IMR-90 (cell line): Measurements from ENCODE around the gene CD9. TPM values are rescaled to one million over a fixed set of nuclear protein-coding genes. Genes with fewer than 3 reads are reported as not detected.

Source experiments
- ATAC-seq: fragments of 200-7000 bp; cut with Tn5 transposase; 2 replicates; pipeline ENCODE4 v1.9.1; 2020; ENCODE audit warnings: low read depth, mild to moderate bottlenecking, moderate library complexity
- BruUV-seq: library from RNA; stranded (reverse); fragments of 400-500 nt; replicated peaks from 2 replicates; lab custom pipeline; 2021; lab: Mats Ljungman, UMichigan
- CTCF ChIA-PET: fragments of 300-600 bp; formaldehyde crosslinking; extraction: SDS; loops from one replicate; lab custom pipeline; 2021; ENCODE audit warnings: antibody characterized with exemption; lab: Yijun Ruan, JAX
- POLR2A ChIA-PET: fragments of 300-600 bp; sonication (Branson Sonifier 250); formaldehyde crosslinking; loops from one replicate; lab custom pipeline; 2022; ENCODE audit warnings: antibody characterized with exemption; ENCODE audit not compliant: unreplicated experiment; lab: Charles Lee
- DNase-seq: peaks from one replicate; pipeline ENCODE4 v3.0.0; 2013
- H2AFZ ChIP-seq: replicated peaks from 2 replicates; pipeline ENCODE3; 2013; ENCODE audit warnings: low read length, mild to moderate bottlenecking; ENCODE audit not compliant: poor library complexity
- H2AK5ac ChIP-seq: 2 replicates; pipeline ENCODE4 v1.6.1; 2013; ENCODE audit warnings: low read depth, low read length, inconsistent platforms
- H2AK9ac ChIP-seq: replicated peaks from 2 replicates; pipeline ENCODE3; 2013; ENCODE audit warnings: mild to moderate bottlenecking, low read depth, low read length, moderate library complexity; ENCODE audit not compliant: poor library complexity
- H2BK120ac ChIP-seq: 2 replicates; pipeline ENCODE4 v1.6.1; 2013; ENCODE audit warnings: low read depth, low read length, inconsistent platforms
- H2BK15ac ChIP-seq: 3 replicates; pipeline ENCODE4 v1.6.1; 2013; ENCODE audit warnings: low read depth, low read length, inconsistent platforms
- H2BK20ac ChIP-seq: 2 replicates; pipeline ENCODE4 v1.6.1; 2013; ENCODE audit warnings: low read depth, mild to moderate bottlenecking, inconsistent platforms, low read length, moderate library complexity
- H2BK5ac ChIP-seq: 2 replicates; pipeline ENCODE4 v1.6.1; 2013; ENCODE audit warnings: mild to moderate bottlenecking, low read depth, low read length, inconsistent platforms; ENCODE audit not compliant: poor library complexity, severe bottlenecking
- H3K14ac ChIP-seq: replicated peaks from 2 replicates; pipeline ENCODE4 v1.6.1; 2013; ENCODE audit warnings: low read depth, low read length, inconsistent platforms
- H3K18ac ChIP-seq: 2 replicates; pipeline ENCODE4 v1.6.1; 2013; ENCODE audit warnings: low read depth, low read length, control low read depth
- H3K23ac ChIP-seq: 2 replicates; pipeline ENCODE4 v1.6.1; 2013; ENCODE audit warnings: low read depth, low read length, inconsistent platforms
- H3K27ac ChIP-seq: 2 replicates; pipeline ENCODE4 v1.5.1; 2013; ENCODE audit warnings: mild to moderate bottlenecking, control low read depth, low read length; ENCODE audit not compliant: insufficient read depth
- H3K27me3 ChIP-seq: 2 replicates; pipeline ENCODE4 v1.6.1; 2013; ENCODE audit warnings: low read length; ENCODE audit not compliant: control insufficient read depth, insufficient read depth
- H3K36me3 ChIP-seq: 2 replicates; pipeline ENCODE4 v1.6.1; 2013; ENCODE audit warnings: low read length, mixed read lengths; ENCODE audit not compliant: control insufficient read depth, insufficient read depth
- H3K4ac ChIP-seq: 2 replicates; pipeline ENCODE4 v1.6.1; 2013; ENCODE audit warnings: low read depth, low read length, inconsistent platforms
- H3K4me1 ChIP-seq: 2 replicates; pipeline ENCODE4 v1.6.1; 2013; ENCODE audit warnings: low read length, mixed read lengths; ENCODE audit not compliant: control insufficient read depth, insufficient read depth
- H3K4me2 ChIP-seq: 2 replicates; pipeline ENCODE4 v1.6.1; 2013; ENCODE audit warnings: low read depth, mild to moderate bottlenecking, control low read depth, low read length, moderate library complexity
- H3K4me3 ChIP-seq: 2 replicates; pipeline ENCODE4 v1.5.1; 2013; ENCODE audit warnings: low read depth, mild to moderate bottlenecking, control low read depth, low read length, moderate library complexity; ENCODE audit not compliant: insufficient read depth
- H3K56ac ChIP-seq: 2 replicates; pipeline ENCODE4 v1.6.1; 2013; ENCODE audit warnings: low read length, inconsistent platforms; ENCODE audit not compliant: insufficient read depth; ENCODE audit errors: extremely low read depth
- H3K79me1 ChIP-seq, 2 experiments: 2 replicates each; pipeline ENCODE4 v1.6.1; 2013; ENCODE audit warnings: low read length in 2 of 2, inconsistent platforms in 1 of 2, low read depth in 1 of 2
- H3K9ac ChIP-seq: 2 replicates; pipeline ENCODE4 v1.6.1; 2013; ENCODE audit warnings: low read depth, low read length, control low read depth
- H3K9me1 ChIP-seq: 2 replicates; pipeline ENCODE4 v1.6.1; 2013; ENCODE audit warnings: low read length, inconsistent platforms; ENCODE audit not compliant: insufficient read depth
- H3K9me3 ChIP-seq: 2 replicates; pipeline ENCODE4 v1.6.1; 2013; ENCODE audit warnings: low read length; ENCODE audit not compliant: control insufficient read depth, insufficient read depth
- H4K20me1 ChIP-seq: 2 replicates; pipeline ENCODE4 v1.6.1; 2013; ENCODE audit warnings: low read length, inconsistent platforms; ENCODE audit not compliant: insufficient read depth
- H4K5ac ChIP-seq: 2 replicates; pipeline ENCODE4 v1.6.1; 2013; ENCODE audit warnings: mild to moderate bottlenecking, low read depth, low read length, control low read depth
- H4K8ac ChIP-seq, 2 experiments: 2 replicates each; pipeline ENCODE4 v1.6.1; 2013; ENCODE audit warnings: low read depth in 2 of 2, low read length in 2 of 2, control low read depth in 1 of 2, inconsistent platforms in 1 of 2
- H4K91ac ChIP-seq: 2 replicates; pipeline ENCODE4 v1.6.1; 2013; ENCODE audit warnings: low read depth, low read length, inconsistent platforms; ENCODE audit not compliant: insufficient read depth
- BHLHE40 ChIP-seq: fragments of 150-350 bp; IDR thresholded peaks from 2 replicates; pipeline ENCODE4 v1.6.1; 2016; ENCODE audit warnings: mild to moderate bottlenecking, low read depth, low read length
- FOS ChIP-seq: fragments of 150-350 bp; IDR thresholded peaks from 2 replicates; pipeline ENCODE4 v1.6.1; 2016; ENCODE audit warnings: low read depth, low read length
- MAFK ChIP-seq: IDR thresholded peaks from 2 replicates; pipeline ENCODE4 v1.6.1; 2012; ENCODE audit warnings: low read depth, low read length, improper control_type of control experiment
- NFE2L2 ChIP-seq: fragments of 150-350 bp; IDR thresholded peaks from 2 replicates; pipeline ENCODE4 v1.6.1; 2016; ENCODE audit warnings: low read depth, mild to moderate bottlenecking, low read length
- RFX5 ChIP-seq: IDR thresholded peaks from 2 replicates; pipeline ENCODE4 v1.8.0; 2012; ENCODE audit warnings: low read depth, mild to moderate bottlenecking, low read length, moderate library complexity
- SMC3 ChIP-seq: fragments of 150-350 bp; IDR thresholded peaks from 2 replicates; pipeline ENCODE4 v1.6.1; 2016; ENCODE audit warnings: low read depth, mild to moderate bottlenecking, antibody characterized with exemption, low read length, moderate library complexity
- WGBS, 2 experiments: methylation state at CpG; one replicate each; pipeline versions ENCODE4 v1.1.5 to v1.1.7; 2013; ENCODE audit warnings: missing lambda C conversion rate in 2 of 2; ENCODE audit not compliant: insufficient read length in 1 of 2; ENCODE audit errors: extremely low coverage in 2 of 2; 5-methylcytosine and 5-hydroxymethylcytosine counted together
- dilution Hi-C: fragments of 300-500 bp; cut with HindIII; formaldehyde crosslinking; loops from one replicate; pipeline ENCODE4 v1.14.3; 2018; ENCODE audit warnings: low sequenced_read_pairs; ENCODE audit not compliant: unreplicated experiment
- in situ Hi-C: fragments of 300-500 bp; cut with MboI; formaldehyde crosslinking; loops from 3 replicates; pipeline ENCODE4 v1.14.3; 2019; ENCODE audit warnings: low sequenced_read_pairs, inconsistent platforms, mixed read lengths
- intact Hi-C: fragments of 100-400 bp; cut with micrococcal nuclease; formaldehyde crosslinking; loops from 2 replicates; pipeline ENCODE4 v1.10.0; 2022
- polyA plus RNA-seq, 3 experiments: library from polyadenylated mRNA; depleted of rRNA; stranded (reverse); fragments of >200 nt; gene quantifications; 2 replicates each; pipeline ENCODE4 v1.2.3, GENCODE V29; 2012; ENCODE audit warnings: low replicate concordance in 1 of 3
- total RNA-seq: library from RNA; depleted of rRNA; stranded (reverse); fragments of >200 nt; gene quantifications from 2 replicates; pipeline ENCODE4 v1.2.3, GENCODE V29; 2012
- TF ChIP-seq, protein P1 (sequence below): fragments of 150-350 bp; IDR thresholded peaks from 2 replicates; pipeline ENCODE4 v1.6.1; 2016; ENCODE audit warnings: low read depth, mild to moderate bottlenecking, low read length, moderate library complexity, borderline replicate concordance

Gene CD9
- total and polyA plus RNA-seq, 2 of the 4 experiments (the other 2 are of a cell fraction) = 48.8 to 70.9 TPM

DNA sequence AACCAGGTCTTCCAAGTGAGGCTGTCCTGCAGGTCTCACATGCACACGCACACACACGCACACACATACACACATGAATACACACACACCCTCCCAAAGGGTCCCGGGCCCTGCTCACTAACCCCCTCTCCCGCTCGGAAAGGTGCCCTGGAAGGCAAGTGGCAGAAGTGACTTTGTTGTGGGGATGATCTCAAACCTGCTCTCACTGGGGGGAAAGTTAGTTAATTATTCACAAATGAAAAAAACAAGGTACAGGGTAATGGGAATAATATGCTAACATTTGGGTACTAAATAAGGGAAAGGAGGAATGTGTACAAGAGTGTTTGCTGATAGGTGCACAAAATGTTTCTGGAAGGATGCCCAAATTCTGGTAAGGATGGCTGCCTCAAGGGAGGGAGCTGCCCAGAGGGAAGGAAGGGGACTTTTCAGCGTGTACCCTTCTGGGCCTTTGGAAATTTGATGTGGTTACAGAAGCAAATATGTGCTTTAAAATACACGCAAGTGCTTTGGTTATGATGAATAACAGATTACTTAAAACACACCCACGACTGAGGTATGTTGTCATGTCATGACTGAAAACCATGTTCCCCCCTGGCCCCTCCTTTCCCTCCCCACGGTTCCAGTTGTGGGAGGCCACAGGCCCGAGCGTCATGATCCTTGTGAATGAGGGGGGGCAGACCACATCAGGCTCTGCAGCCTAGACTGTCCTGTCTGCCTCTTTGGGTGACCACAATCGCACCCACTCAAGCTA is 66.9 kb downstream of the CD9 start:
- POLR2A ChIA-PET = no interaction called here

More for the DNA sequence above, 66.9 kb downstream of the CD9 start:
- Histone ChIP-seq H3K23ac (no peak overlapping the region), H3K4me2 (no peak overlapping the region), H3K56ac (no peak overlapping the region), H2BK5ac (no peak overlapping the region), H3K79me1 (no peaks in the 10 kb centered on the region), H3K4me1 (peaks cover 15% of the 10 kb centered on the region), H4K8ac (no peak overlapping the region), H3K36me3 (no peaks in the 10 kb centered on the region), H4K20me1 (no peaks in the 10 kb centered on the region), H3K9me1 (peaks cover 6% of the 10 kb centered on the region; the same call in 1 of the 2 replicates), H3K14ac (no peak overlapping the region), H3K27me3 (peaks cover 4% of the 10 kb centered on the region; the same call in 1 of the 2 replicates), H3K9ac (no peak overlapping the region), H3K18ac (0 out of 2 replicates have a peak overlapping the region, but pooled peaks have one; percentile 6), H2BK20ac (no peak overlapping the region), H3K4me3 (no peak overlapping the region), H2AK9ac (peak overlapping the region; percentile 12), H3K27ac (no peak overlapping the region), H2AFZ (peak overlapping the region; percentile 79), H2BK120ac (no peak overlapping the region), H4K5ac (no peak overlapping the region), H3K4ac (peak overlapping the region; percentile 22; the same call in 1 of the 2 replicates), H2AK5ac (peak overlapping the region; percentile 7; the same call in 1 of the 2 replicates), H2BK15ac (no peak overlapping the region), H4K91ac (no peak overlapping the region), H3K9me3 (no peaks in the 10 kb centered on the region)
- CTCF ChIA-PET = no interaction called here
- TF ChIP-seq SMC3 (no peak), RFX5 (no peak), MAFK (no peak), NFE2L2 (no peak), BHLHE40 (no peak), FOS (0 out of 2 replicates have a peak, but pooled peaks have one; percentile 19)
- TF ChIP-seq, protein P1, sequence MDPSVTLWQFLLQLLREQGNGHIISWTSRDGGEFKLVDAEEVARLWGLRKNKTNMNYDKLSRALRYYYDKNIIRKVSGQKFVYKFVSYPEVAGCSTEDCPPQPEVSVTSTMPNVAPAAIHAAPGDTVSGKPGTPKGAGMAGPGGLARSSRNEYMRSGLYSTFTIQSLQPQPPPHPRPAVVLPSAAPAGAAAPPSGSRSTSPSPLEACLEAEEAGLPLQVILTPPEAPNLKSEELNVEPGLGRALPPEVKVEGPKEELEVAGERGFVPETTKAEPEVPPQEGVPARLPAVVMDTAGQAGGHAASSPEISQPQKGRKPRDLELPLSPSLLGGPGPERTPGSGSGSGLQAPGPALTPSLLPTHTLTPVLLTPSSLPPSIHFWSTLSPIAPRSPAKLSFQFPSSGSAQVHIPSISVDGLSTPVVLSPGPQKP = no peak
- in situ Hi-C loops (no loop called here), intact Hi-C loops (loop anchor here (2.0 kb wide), 1 partner anchor 36 kb away; no protein-coding TSS in a partner anchor), dilution Hi-C loops (no loop called here)
- DNase-seq (peak; percentile 75), ATAC-seq (peak; percentile 66)
- no TSS peak for BruUV-seq
- no CpG with 5 or more reads among the region's 12 CpGs for WGBS, 2 experiments
